GM21786 (cell line): Measurements from ENCODE around the gene HIPK2.

Source experiments
- ATAC-seq: cut with Tn5 transposase; IDR thresholded peaks from one replicate; pipeline ENCODE4 v1.9.1; 2021; ENCODE audit not compliant: unreplicated experiment

HIPK2 gene

GRCh38 chr7:139699640-139700504, 77.9 kb downstream of the HIPK2 start:
- ATAC-seq: no peak

- no peak for ATAC-seq
Measured at GRCh38 chr7:139698844-139699243, 79.0 kb downstream of the HIPK2 start.

GRCh38 chr7:139698278-139698677, 79.5 kb downstream of the HIPK2 start:
- ATAC-seq: no peak

GRCh38 chr7:139697056-139697455, 80.7 kb downstream of the HIPK2 start:
- no peak for ATAC-seq

GRCh38 chr7:139696552-139696951, 81.2 kb downstream of the HIPK2 start:
- peak; percentile 74 for ATAC-seq

GRCh38 chr7:139695588-139695987, 82.2 kb downstream of the HIPK2 start:
- no peak for ATAC-seq

- no peak for ATAC-seq
Measured at GRCh38 chr7:139695051-139695450, 82.7 kb downstream of the HIPK2 start.

GRCh38 chr7:139694389-139694676, 83.5 kb downstream of the HIPK2 start:
- no peak for ATAC-seq

- ATAC-seq: no peak
Measured at GRCh38 chr7:139693651-139694388, 84.0 kb downstream of the HIPK2 start.

- ATAC-seq: no peak
Measured at GRCh38 chr7:139692723-139693122, 85.1 kb downstream of the HIPK2 start.

GRCh38 chr7:139691253-139691781, 86.5 kb downstream of the HIPK2 start:
- no peak for ATAC-seq

- no peak for ATAC-seq
Measured at GRCh38 chr7:139687980-139688632, 89.7 kb downstream of the HIPK2 start.

- no peak for ATAC-seq
Measured at GRCh38 chr7:139687211-139687954, 90.4 kb downstream of the HIPK2 start.

- peak; percentile 52 for ATAC-seq
Measured at GRCh38 chr7:139683137-139683921, 94.5 kb downstream of the HIPK2 start.

- peak; percentile 34 for ATAC-seq
Measured at GRCh38 chr7:139682136-139683013, 95.4 kb downstream of the HIPK2 start.

GRCh38 chr7:139681812-139682135, 96.0 kb downstream of the HIPK2 start:
- ATAC-seq: no peak

GRCh38 chr7:139681463-139681755, 96.4 kb downstream of the HIPK2 start:
- no peak for ATAC-seq

- ATAC-seq: peak; percentile 39
Measured at GRCh38 chr7:139680676-139681462, 96.9 kb downstream of the HIPK2 start.
